Natural killer cell (primary cell): ENCODE measurements around the gene NPEPL1. TPM values are rescaled to one million over a fixed set of nuclear protein-coding genes. Genes with fewer than 3 reads are reported as not detected.

Experiments used
- ATAC-seq, 3 donors: fragments of 150-1000 bp in 2 of 3; fragments of 200-7000 bp in 1 of 3; cut with Tn5 transposase; 1 replicate in 1 of 3; 2 replicates in 2 of 3; pipeline ENCODE4 v1.10.0; 2021; ENCODE audit warnings: mild to moderate bottlenecking in 2 of 3, moderate library complexity in 2 of 3
- DNase-seq, 2 donors: peaks; one replicate each; pipeline versions ENCODE4 v3.0.0 to v3.0.0-alpha.2; 2013 to 2021; ENCODE audit warnings: mixed read lengths in 1 of 2
- H3K27ac ChIP-seq: one replicate; pipeline ENCODE4 v1.5.1; 2013; ENCODE audit warnings: mild to moderate bottlenecking, low read length
- H3K27me3 ChIP-seq: one replicate; pipeline ENCODE4 v1.6.1; 2013; ENCODE audit warnings: low read length; ENCODE audit not compliant: control insufficient read depth, insufficient read depth
- H3K36me3 ChIP-seq: one replicate; pipeline ENCODE4 v1.6.1; 2013; ENCODE audit warnings: low read length; ENCODE audit not compliant: control insufficient read depth, insufficient read depth
- H3K4me1 ChIP-seq: one replicate; pipeline ENCODE4 v1.6.1; 2013; ENCODE audit warnings: low read length; ENCODE audit not compliant: control insufficient read depth, insufficient read depth
- H3K4me3 ChIP-seq: one replicate; pipeline ENCODE4 v1.5.1; 2013; ENCODE audit warnings: low read length
- H3K9me3 ChIP-seq: one replicate; pipeline ENCODE4 v1.6.1; 2013; ENCODE audit warnings: low read length; ENCODE audit not compliant: control insufficient read depth, insufficient read depth
- H3K27ac Mint-ChIP-seq, 2 donors: one replicate each; pipeline ENCODE4 v1.8.0; 2022; ENCODE audit warnings: mild to moderate bottlenecking in 2 of 2, mixed read lengths in 2 of 2, moderate library complexity in 1 of 2
- H3K27me3 Mint-ChIP-seq, 2 donors: one replicate each; pipeline ENCODE4 v1.8.0; 2022; ENCODE audit warnings: low read depth in 2 of 2, mixed read lengths in 2 of 2
- H3K36me3 Mint-ChIP-seq: one replicate; pipeline ENCODE4 v1.8.0; 2022; ENCODE audit warnings: mixed read lengths
- H3K4me1 Mint-ChIP-seq, 2 donors: one replicate each; pipeline ENCODE4 v1.8.0; 2022; ENCODE audit warnings: mixed read lengths in 2 of 2
- H3K4me3 Mint-ChIP-seq: one replicate; pipeline ENCODE4 v1.8.0; 2022; ENCODE audit warnings: mild to moderate bottlenecking, moderate library complexity, mixed read lengths
- H3K9me3 Mint-ChIP-seq, 2 donors: one replicate each; pipeline ENCODE4 v1.8.0; 2022; ENCODE audit warnings: mixed read lengths in 2 of 2
- WGBS: methylation state at CpG from one replicate; pipeline ENCODE4 v1.1.7; 2013; ENCODE audit warnings: missing lambda C conversion rate; ENCODE audit not compliant: insufficient coverage; 5-methylcytosine and 5-hydroxymethylcytosine counted together
- intact Hi-C: fragments of 100-400 bp; cut with micrococcal nuclease; formaldehyde crosslinking; loops from one replicate; pipeline ENCODE4 v1.14.2; 2022
- total RNA-seq, 4 donors: library from RNA; stranded (reverse); fragments of 120-200 nt in 1 of 4; gene quantifications; one replicate each; pipeline versions ENCODE4 v1.2.3 to v1.2.4, GENCODE V29; 2013 to 2022
- TF ChIP-seq, protein P1 (sequence below): fragments of 200-600 bp; IDR thresholded peaks from one replicate; pipeline ENCODE4 v1.8.0; 2022; ENCODE audit warnings: antibody characterized with exemption

NPEPL1 gene
- total RNA-seq, 3 donors from 2014 or later (not counting 1 experiment from before 2014, with no cell fraction given) = 66.0 to 83.7 (median 68.4) TPM

DNA sequence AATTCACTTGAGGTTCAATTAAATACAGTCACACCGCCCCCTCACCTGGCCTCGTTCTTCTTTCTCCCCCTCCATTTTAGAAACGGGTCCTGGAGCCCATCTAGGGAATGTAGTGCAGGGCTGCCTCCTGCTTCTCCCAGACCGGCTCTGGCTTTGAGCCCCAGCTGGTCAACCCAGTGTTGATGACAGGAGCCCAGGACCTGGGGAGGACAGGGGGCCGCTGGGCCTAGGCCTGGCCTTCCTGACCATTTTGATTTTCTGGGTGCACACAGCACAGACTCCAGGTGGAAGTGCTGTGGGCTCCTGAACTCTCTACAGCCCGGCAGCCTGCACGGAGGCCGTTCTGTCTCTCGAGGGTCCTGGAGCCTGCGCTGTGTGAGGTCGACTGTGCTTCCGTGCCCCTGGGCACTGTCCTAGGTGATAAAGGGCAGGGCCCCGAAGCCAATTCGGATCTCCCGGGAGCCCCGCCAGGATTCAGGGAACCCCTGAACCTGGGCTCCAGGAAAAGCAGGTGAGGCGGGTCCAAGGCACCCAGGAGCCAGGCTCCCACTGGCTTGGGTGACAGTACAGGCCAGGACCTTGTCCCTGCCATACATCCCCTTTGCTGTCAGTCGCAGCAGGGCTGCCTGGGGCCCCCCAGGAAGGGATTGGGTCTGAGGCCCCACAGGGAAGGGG lies 23.3 kb downstream of the NPEPL1 start:
- Mint-ChIP-seq H3K4me3 (no peak overlapping the region), H3K27ac (no peak overlapping the region), H3K9me3 (no peaks in the 10 kb centered on the region), H3K4me1 (no peaks in the 10 kb centered on the region), H3K36me3 (no peaks in the 10 kb centered on the region), H3K27me3 (peaks cover 3 to 5% of the 10 kb centered on the region in 2 donors)
- 95% methylated on average over 18 of the region's 18 CpGs for WGBS
- Histone ChIP-seq H3K4me3 (no peak overlapping the region), H3K36me3 (no peaks in the 10 kb centered on the region), H3K4me1 (no peaks in the 10 kb centered on the region), H3K27me3 (no peaks in the 10 kb centered on the region), H3K27ac (no peak overlapping the region), H3K9me3 (no peaks in the 10 kb centered on the region)
- DNase-seq = peak in 1 of 2 donors; percentile 9
- TF ChIP-seq, protein P1, sequence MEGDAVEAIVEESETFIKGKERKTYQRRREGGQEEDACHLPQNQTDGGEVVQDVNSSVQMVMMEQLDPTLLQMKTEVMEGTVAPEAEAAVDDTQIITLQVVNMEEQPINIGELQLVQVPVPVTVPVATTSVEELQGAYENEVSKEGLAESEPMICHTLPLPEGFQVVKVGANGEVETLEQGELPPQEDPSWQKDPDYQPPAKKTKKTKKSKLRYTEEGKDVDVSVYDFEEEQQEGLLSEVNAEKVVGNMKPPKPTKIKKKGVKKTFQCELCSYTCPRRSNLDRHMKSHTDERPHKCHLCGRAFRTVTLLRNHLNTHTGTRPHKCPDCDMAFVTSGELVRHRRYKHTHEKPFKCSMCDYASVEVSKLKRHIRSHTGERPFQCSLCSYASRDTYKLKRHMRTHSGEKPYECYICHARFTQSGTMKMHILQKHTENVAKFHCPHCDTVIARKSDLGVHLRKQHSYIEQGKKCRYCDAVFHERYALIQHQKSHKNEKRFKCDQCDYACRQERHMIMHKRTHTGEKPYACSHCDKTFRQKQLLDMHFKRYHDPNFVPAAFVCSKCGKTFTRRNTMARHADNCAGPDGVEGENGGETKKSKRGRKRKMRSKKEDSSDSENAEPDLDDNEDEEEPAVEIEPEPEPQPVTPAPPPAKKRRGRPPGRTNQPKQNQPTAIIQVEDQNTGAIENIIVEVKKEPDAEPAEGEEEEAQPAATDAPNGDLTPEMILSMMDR = no peak
- intact Hi-C loops = no loop called here
- no peak for ATAC-seq

DNA sequence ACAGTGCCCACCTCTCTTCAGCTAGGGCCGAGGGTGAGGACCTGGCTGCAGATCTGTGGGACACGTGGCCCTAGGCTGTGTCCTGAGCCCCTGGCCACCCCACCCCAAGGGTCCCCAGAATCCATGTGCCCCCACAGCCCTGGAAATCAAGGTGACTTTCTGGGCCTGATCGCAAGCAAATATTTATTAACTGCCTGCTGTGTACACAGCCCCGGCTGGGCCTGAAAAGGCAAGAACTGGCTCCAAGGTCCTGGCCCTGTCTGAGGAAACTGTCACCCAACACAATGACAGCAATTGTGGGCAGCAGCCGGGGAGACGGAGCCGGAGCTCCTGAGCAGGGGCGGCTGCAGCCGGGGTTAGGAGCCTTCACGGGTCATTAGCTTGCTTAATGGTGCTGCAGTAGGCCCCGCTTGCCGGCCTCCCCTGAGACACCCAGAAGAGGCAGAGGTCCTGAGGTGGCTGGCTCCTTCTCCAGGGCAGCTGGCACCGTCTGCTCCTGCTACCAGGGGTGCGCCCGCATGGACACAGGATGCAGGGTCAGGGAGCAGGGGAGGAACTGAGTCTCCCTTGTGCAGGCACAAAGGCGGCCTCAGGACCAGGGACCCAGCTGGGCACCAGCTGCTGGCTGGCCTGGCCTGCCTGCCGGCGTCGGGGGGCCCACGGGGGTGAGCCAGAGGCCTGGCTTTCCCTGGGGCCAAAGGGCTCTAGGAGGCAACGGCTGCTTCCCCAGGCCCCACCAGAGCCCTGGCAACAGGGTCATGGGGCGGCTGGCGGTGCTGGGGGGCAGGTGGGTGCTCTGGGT lies 24.1 kb downstream of the NPEPL1 start:
- no peaks in the 10 kb centered on the region for H3K9me3 ChIP-seq
- Mint-ChIP-seq H3K9me3 (no peaks in the 10 kb centered on the region), H3K27ac (no peak overlapping the region), H3K27me3 (peaks cover 7 to 9% of the 10 kb centered on the region in 2 donors), H3K36me3 (no peaks in the 10 kb centered on the region), H3K4me1 (no peaks in the 10 kb centered on the region), H3K4me3 (no peak overlapping the region)
- no peaks in the 10 kb centered on the region for H3K27me3 ChIP-seq
- DNase-seq (peak in 1 of 2 donors; percentile 11), ATAC-seq (no peak)
- WGBS = 94% methylated on average over 23 of the region's 23 CpGs
- no peak overlapping the region for H3K27ac ChIP-seq
- intact Hi-C loops = no loop called here
- H3K4me1 ChIP-seq = no peaks in the 10 kb centered on the region
- H3K4me3 ChIP-seq = no peak overlapping the region
- H3K36me3 ChIP-seq = no peaks in the 10 kb centered on the region
- TF ChIP-seq, protein P1 = no peak

DNA sequence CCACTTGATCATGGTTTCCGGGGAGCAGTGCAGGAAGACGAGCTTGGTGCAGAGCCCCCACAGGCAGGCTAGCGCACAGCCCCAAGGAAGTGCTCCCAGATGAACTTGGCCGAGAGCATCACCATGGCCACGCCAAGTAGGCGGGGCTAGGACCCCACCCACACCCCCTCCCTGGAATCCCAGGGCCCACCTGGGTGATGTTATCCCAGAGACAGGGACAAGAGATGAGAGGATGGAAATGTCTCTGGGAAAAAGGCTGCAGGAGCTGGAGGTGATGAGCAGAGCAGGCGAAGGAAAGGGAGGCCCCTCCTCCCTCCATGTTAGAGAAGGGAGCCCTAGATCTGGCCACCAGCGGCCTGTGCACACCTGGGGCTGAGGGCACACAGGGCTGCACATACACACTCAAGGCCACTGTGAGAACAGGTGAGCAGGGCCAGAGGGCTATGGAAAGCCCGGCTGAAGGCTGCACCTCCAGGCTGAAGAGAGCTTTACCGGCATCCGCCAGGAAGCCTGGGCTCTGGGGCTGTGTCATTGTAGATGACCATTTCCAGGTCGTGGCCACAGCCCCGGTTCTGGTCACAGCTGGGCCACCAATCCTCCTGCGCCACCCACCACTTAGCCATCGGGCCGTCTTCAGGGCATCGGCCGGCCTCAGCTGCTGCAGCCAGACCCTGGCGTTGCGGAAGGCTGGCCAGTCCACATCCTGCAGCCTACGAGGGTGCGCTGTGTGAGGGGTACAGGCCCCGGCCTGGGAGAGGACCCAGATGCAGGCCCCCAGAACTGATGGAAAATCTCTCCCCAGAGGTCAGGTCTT lies 24.9 kb downstream of the NPEPL1 start:
- DNase-seq (peak in 1 of 2 donors; percentile 13), ATAC-seq (no peak)
- Mint-ChIP-seq H3K27me3 (peaks cover 9 to 12% of the 10 kb centered on the region in 2 donors), H3K9me3 (no peaks in the 10 kb centered on the region), H3K27ac (no peak overlapping the region), H3K36me3 (no peaks in the 10 kb centered on the region), H3K4me1 (no peaks in the 10 kb centered on the region), H3K4me3 (no peak overlapping the region)
- H3K4me3 ChIP-seq = no peak overlapping the region
- H3K36me3 ChIP-seq = no peaks in the 10 kb centered on the region
- TF ChIP-seq, protein P1 = no peak
- no peaks in the 10 kb centered on the region for H3K9me3 ChIP-seq
- peaks cover 5% of the 10 kb centered on the region for H3K27me3 ChIP-seq
- no peaks in the 10 kb centered on the region for H3K4me1 ChIP-seq
- WGBS = 89% methylated on average over 20 of the region's 23 CpGs
- intact Hi-C loops = no loop called here
- no peak overlapping the region for H3K27ac ChIP-seq
